K562 (cell line): ENCODE results near the gene MDP1. TPM values are rescaled to one million over a fixed set of nuclear protein-coding genes. Genes with fewer than 3 reads are reported as not detected.
A peak's percentile ranks its signal among the peaks of the same experiment; 100 is the strongest.

Source experiments
- BMI1 ChIP-seq: fragments of 150-350 bp; IDR thresholded peaks from 2 replicates; pipeline ENCODE4 v1.6.1; 2014; ENCODE audit warnings: low read length
- CBFA2T2 ChIP-seq: fragments of 450-650 bp; conservative IDR thresholded peaks from 2 replicates; pipeline ENCODE4 v1.6.1; 2017; ENCODE audit warnings: mild to moderate bottlenecking
- CBFA2T3 ChIP-seq: fragments of 450-650 bp; IDR thresholded peaks from 2 replicates; pipeline ENCODE4 v1.6.1; 2017
- CCAR2 ChIP-seq: fragments of 200-400 bp; formaldehyde crosslinking; IDR thresholded peaks from 2 replicates; pipeline ENCODE4 v1.6.1; 2017; ENCODE audit warnings: mild to moderate bottlenecking, low read depth, low read length
- GABPA ChIP-seq: fragments of 200-800 bp; sonication (Bioruptor generic); conservative IDR thresholded peaks from 2 replicates; pipeline ENCODE4 v1.6.1; 2016; ENCODE audit warnings: low read depth, missing genetic modification characterization, missing compliant biosample characterization
- L3MBTL2 ChIP-seq: fragments of 450-650 bp; IDR thresholded peaks from 2 replicates; pipeline ENCODE4 v1.6.1; 2016; ENCODE audit warnings: mild to moderate bottlenecking, moderate library complexity
- TEAD4 ChIP-seq, 2 experiments: sonication (generic) in 1 of 2; formaldehyde crosslinking in 1 of 2; IDR thresholded peaks; 2 replicates each; pipeline versions ENCODE4 v1.6.1 to v1.8.0; 2012 to 2022; ENCODE audit warnings: borderline replicate concordance in 1 of 2, inconsistent platforms in 1 of 2, low read length in 1 of 2, mild to moderate bottlenecking in 1 of 2, missing genetic modification reagents in 1 of 2
- TFAP4 ChIP-seq: sonication (generic); formaldehyde crosslinking; IDR thresholded peaks from 2 replicates; pipeline ENCODE4 v1.8.0; 2022; ENCODE audit warnings: missing genetic modification reagents, mild to moderate bottlenecking, moderate library complexity, borderline replicate concordance
- WHSC1 ChIP-seq: IDR thresholded peaks from one replicate; pipeline ENCODE4 v1.6.1; 2012; ENCODE audit warnings: low read length, control low read depth, inconsistent platforms
- XRCC3 ChIP-seq: fragments of 450-650 bp; IDR thresholded peaks from 2 replicates; pipeline ENCODE4 v1.6.1; 2017; ENCODE audit warnings: mild to moderate bottlenecking, moderate library complexity
- ZNF445 ChIP-seq: fragments of 250-450 bp; sonication (Bioruptor Pico); IDR thresholded peaks from 2 replicates; pipeline ENCODE4 v1.4.0; 2020; ENCODE audit warnings: low read depth, mild to moderate bottlenecking, moderate library complexity
- ZNF639 ChIP-seq, 2 experiments: fragments of 200-800 bp in 1 of 2; sonication (Bioruptor generic) in 1 of 2; sonication (generic) in 1 of 2; formaldehyde crosslinking in 1 of 2; IDR thresholded peaks in 1 of 2; conservative IDR thresholded peaks in 1 of 2; 2 replicates each; pipeline versions ENCODE4 v1.5.0 to v1.6.1; 2016 to 2020; ENCODE audit warnings: missing compliant biosample characterization in 1 of 2, missing genetic modification characterization in 1 of 2, missing genetic modification reagents in 1 of 2
- ZNF644 ChIP-seq: fragments of 200-800 bp; sonication (Bioruptor generic); IDR thresholded peaks from 2 replicates; pipeline ENCODE4 v1.6.1; 2016; ENCODE audit warnings: low read depth, missing genetic modification characterization, missing compliant biosample characterization
- polyA plus RNA-seq, 8 experiments: library from polyadenylated mRNA; depleted of rRNA in 4 of 8; stranded (reverse) in 5 of 8; unstranded in 3 of 8; fragments of >200 nt; fragmentation: Nextera tagmentation in 2 of 8; fragmentation: Illumina TruSeq in 1 of 8; extraction: Ambion mirVana in 2 of 8; extraction: Trizol in 1 of 8; gene quantifications; 2 replicates each; pipeline versions ENCODE4 v1.2.1 to v1.2.3, GENCODE V29; 2011 to 2014; ENCODE audit warnings: inconsistent platforms in 1 of 8, missing spikeins in 1 of 8
- total RNA-seq, 7 experiments: library from RNA; depleted of rRNA in 6 of 7; stranded (reverse); fragments of >200 nt in 6 of 7; fragmentation: Illumina TruSeq in 2 of 7; extraction: Trizol in 2 of 7; gene quantifications; 2 replicates each; pipeline versions ENCODE4 v1.2.1 to v1.2.3, GENCODE V29; 2011 to 2021; ENCODE audit warnings: low replicate concordance in 1 of 7
- TF ChIP-seq, protein P1 (sequence below): fragments of 450-650 bp; formaldehyde crosslinking; conservative IDR thresholded peaks from 2 replicates; pipeline ENCODE4 v1.4.0; 2022; ENCODE audit warnings: mild to moderate bottlenecking, missing genetic modification characterization
- TF ChIP-seq, protein P2 (sequence below): sonication (generic); formaldehyde crosslinking; IDR thresholded peaks from 2 replicates; pipeline ENCODE4 v1.8.0; 2022; ENCODE audit warnings: missing genetic modification reagents, mild to moderate bottlenecking, borderline replicate concordance
- TF ChIP-seq, protein P3 (sequence below): fragments of 250-450 bp; sonication (Bioruptor Pico); IDR thresholded peaks from 2 replicates; pipeline ENCODE4 v1.4.0; 2020; ENCODE audit warnings: mild to moderate bottlenecking

MDP1 gene
- total and polyA plus RNA-seq, 9 of the 15 experiments (the other 6 are each of a cell fraction or from before 2014, with no cell fraction given), result 2.7 to 29.6 (median 11.0) TPM

GRCh38 chr14:24195186-24196070 lies 20.4 kb downstream of the MDP1 start, which contains the start of gene TM9SF1 (continued):
- TF ChIP-seq, protein P1, sequence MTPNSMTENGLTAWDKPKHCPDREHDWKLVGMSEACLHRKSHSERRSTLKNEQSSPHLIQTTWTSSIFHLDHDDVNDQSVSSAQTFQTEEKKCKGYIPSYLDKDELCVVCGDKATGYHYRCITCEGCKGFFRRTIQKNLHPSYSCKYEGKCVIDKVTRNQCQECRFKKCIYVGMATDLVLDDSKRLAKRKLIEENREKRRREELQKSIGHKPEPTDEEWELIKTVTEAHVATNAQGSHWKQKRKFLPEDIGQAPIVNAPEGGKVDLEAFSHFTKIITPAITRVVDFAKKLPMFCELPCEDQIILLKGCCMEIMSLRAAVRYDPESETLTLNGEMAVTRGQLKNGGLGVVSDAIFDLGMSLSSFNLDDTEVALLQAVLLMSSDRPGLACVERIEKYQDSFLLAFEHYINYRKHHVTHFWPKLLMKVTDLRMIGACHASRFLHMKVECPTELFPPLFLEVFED (CRISPR knock-in tag), result no peak
- TF ChIP-seq GABPA (tag) (peak; percentile 95), TEAD4 (IDR thresholded peaks at IDR 0.05; ENCODE audit: low read length) (no peak), TEAD4 (CRISPR knock-in tag; IDR thresholded peaks at IDR 0.05; ENCODE audit: borderline replicate concordance) (no peak), XRCC3 (no peak), L3MBTL2 (peak; percentile 100), CBFA2T3 (no peak), CBFA2T2 (no peak), ZNF644 (no peak), TFAP4 (CRISPR knock-in tag) (peak; percentile 69; the same call in 1 of the 2 replicates), BMI1 (peak; percentile 54; the same call in 1 of the 2 replicates), CCAR2 (no peak), WHSC1 (no peak), ZNF445 (CRISPR knock-in tag) (no peak), ZNF639 (CRISPR knock-in tag; conservative IDR thresholded peaks at IDR 0.05 in 1 of 2, IDR thresholded peaks at IDR 0.05 in 1 of 2) (no peak; a peak in 1 of 4 replicates)
- TF ChIP-seq, protein P2, sequence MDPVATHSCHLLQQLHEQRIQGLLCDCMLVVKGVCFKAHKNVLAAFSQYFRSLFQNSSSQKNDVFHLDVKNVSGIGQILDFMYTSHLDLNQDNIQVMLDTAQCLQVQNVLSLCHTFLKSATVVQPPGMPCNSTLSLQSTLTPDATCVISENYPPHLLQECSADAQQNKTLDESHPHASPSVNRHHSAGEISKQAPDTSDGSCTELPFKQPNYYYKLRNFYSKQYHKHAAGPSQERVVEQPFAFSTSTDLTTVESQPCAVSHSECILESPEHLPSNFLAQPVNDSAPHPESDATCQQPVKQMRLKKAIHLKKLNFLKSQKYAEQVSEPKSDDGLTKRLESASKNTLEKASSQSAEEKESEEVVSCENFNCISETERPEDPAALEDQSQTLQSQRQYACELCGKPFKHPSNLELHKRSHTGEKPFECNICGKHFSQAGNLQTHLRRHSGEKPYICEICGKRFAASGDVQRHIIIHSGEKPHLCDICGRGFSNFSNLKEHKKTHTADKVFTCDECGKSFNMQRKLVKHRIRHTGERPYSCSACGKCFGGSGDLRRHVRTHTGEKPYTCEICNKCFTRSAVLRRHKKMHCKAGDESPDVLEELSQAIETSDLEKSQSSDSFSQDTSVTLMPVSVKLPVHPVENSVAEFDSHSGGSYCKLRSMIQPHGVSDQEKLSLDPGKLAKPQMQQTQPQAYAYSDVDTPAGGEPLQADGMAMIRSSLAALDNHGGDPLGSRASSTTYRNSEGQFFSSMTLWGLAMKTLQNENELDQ (CRISPR knock-in tag), result no peak
- TF ChIP-seq, protein P3, sequence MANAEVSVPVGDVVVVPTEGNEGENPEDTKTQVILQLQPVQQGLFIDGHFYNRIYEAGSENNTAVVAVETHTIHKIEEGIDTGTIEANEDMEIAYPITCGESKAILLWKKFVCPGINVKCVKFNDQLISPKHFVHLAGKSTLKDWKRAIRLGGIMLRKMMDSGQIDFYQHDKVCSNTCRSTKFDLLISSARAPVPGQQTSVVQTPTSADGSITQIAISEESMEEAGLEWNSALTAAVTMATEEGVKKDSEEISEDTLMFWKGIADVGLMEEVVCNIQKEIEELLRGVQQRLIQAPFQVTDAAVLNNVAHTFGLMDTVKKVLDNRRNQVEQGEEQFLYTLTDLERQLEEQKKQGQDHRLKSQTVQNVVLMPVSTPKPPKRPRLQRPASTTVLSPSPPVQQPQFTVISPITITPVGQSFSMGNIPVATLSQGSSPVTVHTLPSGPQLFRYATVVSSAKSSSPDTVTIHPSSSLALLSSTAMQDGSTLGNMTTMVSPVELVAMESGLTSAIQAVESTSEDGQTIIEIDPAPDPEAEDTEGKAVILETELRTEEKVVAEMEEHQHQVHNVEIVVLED (CRISPR knock-in tag), result peak; percentile 69
